Right atrium auricular region (tissue), 2 donors: ENCODE results near the gene PYGB. TPM values are rescaled to one million over a fixed set of nuclear protein-coding genes. Genes with fewer than 3 reads are reported as not detected.

Experiments
- DNase-seq: peaks from one replicate; pipeline ENCODE4 v3.0.0-alpha.2; 2019; ENCODE audit warnings: low spot score
- H3K27ac ChIP-seq, 2 donors: fragments of 200-600 bp; sonication (generic); 1 replicate in 1 of 2; 2 replicates in 1 of 2; pipeline ENCODE4 v1.5.1; 2016 to 2019
- H3K27me3 ChIP-seq, 2 donors: fragments of 200-600 bp; sonication (generic); one replicate each; pipeline versions ENCODE4 v1.5.1 to v1.6.0; 2017 to 2019
- H3K36me3 ChIP-seq: fragments of 200-600 bp; sonication (generic); one replicate; pipeline ENCODE4 v1.5.1; 2016
- H3K4me1 ChIP-seq, 2 donors: fragments of 200-600 bp; sonication (generic); one replicate each; pipeline versions ENCODE4 v1.5.1 to v1.6.0; 2017 to 2019
- H3K4me3 ChIP-seq, 2 donors: fragments of 200-600 bp; sonication (generic); 1 replicate in 1 of 2; 2 replicates in 1 of 2; pipeline ENCODE4 v1.5.1; 2017 to 2019; ENCODE audit warnings: mild to moderate bottlenecking in 1 of 2, moderate library complexity in 1 of 2
- H3K9me3 ChIP-seq, 2 donors: fragments of 200-600 bp; sonication (generic); one replicate each; pipeline ENCODE4 v1.5.1; 2019
- CTCF ChIP-seq, 2 donors: fragments of 200-600 bp; sonication (generic); IDR thresholded peaks; one replicate each; pipeline ENCODE4 v1.5.1; 2019; ENCODE audit warnings: antibody characterized with exemption in 2 of 2
- total RNA-seq, 2 donors: library from RNA; depleted of rRNA; stranded (reverse); fragments of >200 nt; gene quantifications; one replicate each; pipeline ENCODE4 v1.1.0, GENCODE V29; 2016

The PYGB gene
- total RNA-seq, 2 donors from 2014 or later, result 145 to 174 TPM

DNA sequence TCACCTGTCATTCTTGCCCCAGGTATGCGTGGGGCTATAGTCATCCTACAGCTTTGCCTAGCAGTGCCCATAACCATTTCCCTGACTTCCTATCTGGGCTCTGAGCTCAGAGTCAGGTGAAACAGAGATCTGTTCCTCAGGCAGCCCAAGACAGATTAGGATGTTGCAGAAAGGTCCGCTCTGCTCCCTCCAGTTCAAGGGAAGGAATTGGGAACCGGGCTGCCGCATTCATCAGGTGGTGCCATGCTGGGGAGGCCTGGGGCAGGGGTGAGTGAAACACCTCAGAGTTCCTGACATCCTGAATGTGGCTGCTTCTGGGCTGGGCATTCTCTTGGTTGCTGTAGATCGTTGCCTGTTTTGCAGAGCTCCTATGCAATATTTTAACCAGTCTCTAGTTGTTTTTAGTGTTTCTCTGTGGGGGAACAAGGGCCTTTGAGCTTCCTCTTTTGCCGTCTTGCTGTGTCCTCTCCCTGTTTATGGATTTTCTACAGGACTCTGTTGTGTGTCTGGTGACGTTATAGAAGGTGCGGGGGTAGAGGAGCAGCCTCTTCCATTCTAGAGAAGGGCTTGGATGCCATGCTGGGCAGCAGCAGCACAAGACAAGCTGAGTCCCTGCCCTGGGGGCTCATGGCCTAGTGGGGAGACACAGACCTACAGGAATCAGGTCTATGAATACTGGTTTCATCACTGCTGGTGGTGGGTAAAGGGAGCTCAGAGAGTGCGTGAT lies 43.2 kb upstream of the PYGB start:
- H3K4me3 ChIP-seq, result no peak overlapping the region
- no peak for DNase-seq
- no peak for TF ChIP-seq CTCF (IDR thresholded peaks at IDR 0.05)
- peaks cover 0 to 40% of the 10 kb centered on the region in 2 donors for H3K4me1 ChIP-seq
- peaks cover 9% of the 10 kb centered on the region for H3K36me3 ChIP-seq
- H3K9me3 ChIP-seq, result no peaks in the 10 kb centered on the region
- H3K27ac ChIP-seq, result peak overlapping the region; percentile 77 to 98
- H3K27me3 ChIP-seq, result no peaks in the 10 kb centered on the region

DNA sequence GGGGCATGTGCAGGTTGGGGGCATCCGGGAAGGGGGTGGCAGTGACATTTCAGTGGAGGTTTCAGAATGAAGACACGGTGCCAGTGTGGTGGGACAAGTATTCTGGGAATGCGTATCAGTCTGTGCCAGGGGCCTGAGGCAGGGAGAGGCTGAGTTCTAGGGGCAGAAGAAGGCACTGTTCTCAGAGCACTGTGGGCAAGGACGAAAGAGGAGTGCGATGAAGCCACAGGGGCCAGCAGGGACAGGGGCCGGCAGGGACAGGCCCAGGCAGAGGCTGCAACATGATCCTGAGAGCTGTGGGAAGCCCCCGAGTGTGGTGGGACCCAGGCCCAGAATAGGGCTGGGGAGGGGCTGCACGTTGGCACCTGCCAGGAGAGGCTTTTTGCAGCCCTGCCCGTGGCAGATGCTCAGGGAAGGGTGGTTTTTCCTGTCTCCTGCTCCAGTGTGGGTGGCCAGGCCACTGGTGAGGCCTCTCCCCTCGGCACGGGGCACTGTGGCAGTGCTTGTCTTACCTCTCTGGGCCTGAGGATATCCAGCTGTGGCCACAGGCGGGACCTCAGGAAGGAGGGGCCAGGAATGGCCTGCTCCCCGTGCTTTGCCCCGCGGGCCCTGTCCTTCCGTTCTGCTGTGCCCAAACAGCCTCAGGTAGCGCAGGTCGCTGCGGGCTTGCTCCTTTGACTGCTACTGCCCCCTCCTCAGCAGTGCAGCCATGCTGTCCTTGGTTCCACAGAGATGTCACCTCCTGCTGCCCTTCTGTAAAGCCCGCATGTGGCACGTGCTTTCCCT lies 42.4 kb upstream of the PYGB start:
- H3K4me1 ChIP-seq, result peaks cover 0 to 37% of the 10 kb centered on the region in 2 donors
- no peaks in the 10 kb centered on the region for H3K27me3 ChIP-seq
- H3K36me3 ChIP-seq, result peaks cover 16% of the 10 kb centered on the region
- H3K4me3 ChIP-seq, result no peak overlapping the region
- H3K27ac ChIP-seq, result peak overlapping the region; percentile 77 to 98
- DNase-seq, result no peak
- TF ChIP-seq CTCF (IDR thresholded peaks at IDR 0.05), result no peak
- no peaks in the 10 kb centered on the region for H3K9me3 ChIP-seq

DNA sequence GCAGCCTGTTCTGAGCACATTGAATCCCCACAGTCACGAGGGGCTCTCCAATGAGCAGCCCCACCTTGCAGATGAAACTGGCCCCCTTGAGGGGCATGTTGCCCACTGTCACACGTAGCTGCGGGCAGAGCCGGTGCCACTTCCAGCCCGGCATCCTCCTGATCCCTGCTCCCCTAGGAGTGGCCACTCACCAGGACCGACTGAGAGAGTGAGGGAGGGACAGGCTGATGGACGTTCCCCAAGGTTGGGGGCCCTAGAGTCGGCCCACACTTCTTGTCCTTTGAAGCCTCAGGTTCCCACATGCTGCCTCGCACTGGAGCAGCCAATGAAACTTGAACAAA lies 41.9 kb upstream of the PYGB start:
- H3K27ac ChIP-seq, result peak overlapping the region; percentile 77 to 98
- peaks cover 0 to 37% of the 10 kb centered on the region in 2 donors for H3K4me1 ChIP-seq
- DNase-seq, result no peak
- TF ChIP-seq CTCF (IDR thresholded peaks at IDR 0.05), result no peak
- no peaks in the 10 kb centered on the region for H3K27me3 ChIP-seq
- H3K9me3 ChIP-seq, result no peaks in the 10 kb centered on the region
- H3K36me3 ChIP-seq, result peaks cover 22% of the 10 kb centered on the region
- H3K4me3 ChIP-seq, result no peak overlapping the region

DNA sequence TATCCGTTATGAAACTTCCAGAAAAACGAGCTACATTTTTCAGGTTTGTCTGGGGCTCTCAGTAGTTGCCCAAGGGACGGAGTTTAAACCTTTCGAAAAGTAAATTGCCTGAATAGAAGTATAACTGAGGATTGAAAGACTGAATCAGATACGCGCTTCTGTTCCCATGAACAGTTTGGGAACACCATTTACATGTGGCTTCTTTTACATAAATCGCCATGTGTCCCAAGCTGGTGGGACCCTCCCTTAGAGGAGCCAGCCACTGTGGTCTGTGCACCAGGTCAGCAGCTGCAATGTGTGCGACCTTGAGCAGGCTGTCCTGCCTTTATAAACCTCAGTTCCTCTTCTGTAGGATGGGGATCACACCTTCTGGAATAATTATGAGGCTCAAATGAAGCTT lies 41.3 kb upstream of the PYGB start:
- no peak for TF ChIP-seq CTCF (IDR thresholded peaks at IDR 0.05)
- H3K27ac ChIP-seq, result peak overlapping the region; percentile 77 to 98
- peaks cover 0 to 37% of the 10 kb centered on the region in 2 donors for H3K4me1 ChIP-seq
- H3K9me3 ChIP-seq, result no peaks in the 10 kb centered on the region
- H3K36me3 ChIP-seq, result peaks cover 27% of the 10 kb centered on the region
- no peak overlapping the region for H3K4me3 ChIP-seq
- no peak for DNase-seq
- H3K27me3 ChIP-seq, result no peaks in the 10 kb centered on the region

- H3K4me3 ChIP-seq, result no peak overlapping the region
- no peaks in the 10 kb centered on the region for H3K9me3 ChIP-seq
- H3K4me1 ChIP-seq, result peaks cover 0 to 37% of the 10 kb centered on the region in 2 donors
- TF ChIP-seq CTCF (IDR thresholded peaks at IDR 0.05), result no peak
- H3K27me3 ChIP-seq, result no peaks in the 10 kb centered on the region
- peaks cover 35% of the 10 kb centered on the region for H3K36me3 ChIP-seq
- peak overlapping the region; percentile 77 to 98 for H3K27ac ChIP-seq
- no peak for DNase-seq
Measured at GRCh38 chr20:25207149-25207959, 40.5 kb upstream of the PYGB start.
